H9 (cell line): ENCODE measurements around the gene IL5. TPM values are rescaled to one million over a fixed set of nuclear protein-coding genes. Genes with fewer than 3 reads are reported as not detected.

ENCODE experiments used
- DNase-seq: peaks from one replicate; pipeline ENCODE4 v3.0.0-alpha.2; 2017
- H2AFZ ChIP-seq: one replicate; pipeline ENCODE4 v1.6.1; 2013; ENCODE audit warnings: mild to moderate bottlenecking, low read length, control low read depth, moderate library complexity
- H2AK5ac ChIP-seq: 2 replicates; pipeline ENCODE4 v1.6.1; 2013; ENCODE audit warnings: low read length, control low read depth, mixed read lengths; ENCODE audit not compliant: insufficient read length
- H2BK120ac ChIP-seq: one replicate; pipeline ENCODE4 v1.6.1; 2013; ENCODE audit warnings: low read depth, mild to moderate bottlenecking, low read length, control low read depth, inconsistent platforms; ENCODE audit not compliant: poor library complexity, severe bottlenecking
- H2BK12ac ChIP-seq: 2 replicates; pipeline ENCODE4 v1.6.1; 2013; ENCODE audit warnings: low read length, control low read depth, mixed read lengths, low read depth; ENCODE audit not compliant: insufficient read length
- H2BK15ac ChIP-seq: 2 replicates; pipeline ENCODE4 v1.6.1; 2013; ENCODE audit warnings: low read depth, low read length, control low read depth
- H2BK20ac ChIP-seq: one replicate; pipeline ENCODE4 v1.6.1; 2013; ENCODE audit warnings: low read depth, mild to moderate bottlenecking, low read length, control low read depth, inconsistent platforms; ENCODE audit not compliant: poor library complexity, severe bottlenecking
- H2BK5ac ChIP-seq: 2 replicates; pipeline ENCODE4 v1.6.1; 2013; ENCODE audit warnings: low read length, control low read depth, mixed read lengths; ENCODE audit not compliant: insufficient read length
- H3K14ac ChIP-seq: 2 replicates; pipeline ENCODE4 v1.6.1; 2013; ENCODE audit warnings: low read length, control low read depth; ENCODE audit not compliant: insufficient read depth
- H3K18ac ChIP-seq: 2 replicates; pipeline ENCODE4 v1.6.1; 2013; ENCODE audit warnings: low read depth, mild to moderate bottlenecking, mixed read lengths, low read length, control low read depth; ENCODE audit not compliant: insufficient read length
- H3K23ac ChIP-seq: 2 replicates; pipeline ENCODE4 v1.6.1; 2013; ENCODE audit warnings: low read length, control low read depth, mixed read lengths, low read depth; ENCODE audit not compliant: insufficient read length
- H3K23me2 ChIP-seq: 2 replicates; pipeline ENCODE4 v1.6.1; 2013; ENCODE audit warnings: low read depth, mild to moderate bottlenecking, mixed read lengths, low read length, control low read depth; ENCODE audit not compliant: insufficient read length, poor library complexity, severe bottlenecking
- H3K27ac ChIP-seq: 2 replicates; pipeline ENCODE4 v1.5.1; 2013; ENCODE audit warnings: low read length, control low read depth, mixed read lengths, low read depth; ENCODE audit not compliant: insufficient read length
- H3K27me3 ChIP-seq: 2 replicates; pipeline ENCODE4 v1.6.1; 2013; ENCODE audit warnings: low read length, control low read depth, inconsistent platforms; ENCODE audit not compliant: insufficient read depth
- H3K4ac ChIP-seq: 2 replicates; pipeline ENCODE4 v1.6.1; 2013; ENCODE audit warnings: low read depth, mild to moderate bottlenecking, control low read depth, inconsistent platforms, low read length, moderate library complexity
- H3K4me1 ChIP-seq: 2 replicates; pipeline ENCODE4 v1.6.1; 2013; ENCODE audit warnings: low read length, control low read depth, inconsistent platforms; ENCODE audit not compliant: insufficient read depth
- H3K4me2 ChIP-seq: 2 replicates; pipeline ENCODE4 v1.6.1; 2013; ENCODE audit warnings: low read length, control low read depth, mixed read lengths; ENCODE audit not compliant: insufficient read length, insufficient read depth
- H3K56ac ChIP-seq: 2 replicates; pipeline ENCODE4 v1.6.1; 2013; ENCODE audit warnings: low read depth, mild to moderate bottlenecking, mixed read lengths, low read length, control low read depth; ENCODE audit not compliant: insufficient read length
- H3K79me1 ChIP-seq: 2 replicates; pipeline ENCODE4 v1.6.1; 2013; ENCODE audit warnings: low read depth, mild to moderate bottlenecking, moderate library complexity, low read length, control low read depth, inconsistent platforms; ENCODE audit not compliant: insufficient read depth, poor library complexity, severe bottlenecking
- H3K79me2 ChIP-seq: 2 replicates; pipeline ENCODE4 v1.6.1; 2013; ENCODE audit warnings: low read length, control low read depth, inconsistent platforms; ENCODE audit not compliant: insufficient read depth
- H3K9ac ChIP-seq: 2 replicates; pipeline ENCODE4 v1.6.1; 2013; ENCODE audit warnings: low read length, control low read depth, mixed read lengths; ENCODE audit not compliant: insufficient read length; ENCODE audit errors: extremely low read depth
- H3K9me3 ChIP-seq: one replicate; pipeline ENCODE4 v1.6.1; 2013; ENCODE audit warnings: low read depth, low read length, inconsistent platforms; ENCODE audit not compliant: control insufficient read depth
- H3T11ph ChIP-seq: one replicate; pipeline ENCODE4 v1.6.1; 2013; ENCODE audit warnings: mild to moderate bottlenecking, low read length, control low read depth, inconsistent platforms
- H4K20me1 ChIP-seq: one replicate; pipeline ENCODE4 v1.6.1; 2013; ENCODE audit not compliant: control insufficient read depth, insufficient read length, insufficient read depth
- H4K5ac ChIP-seq: 2 replicates; pipeline ENCODE4 v1.6.1; 2013; ENCODE audit warnings: low read depth, mild to moderate bottlenecking, mixed read lengths, low read length, control low read depth; ENCODE audit not compliant: insufficient read length
- H4K8ac ChIP-seq: replicated peaks from 2 replicates; pipeline ENCODE4 v1.6.1; 2013; ENCODE audit warnings: low read length, control low read depth, mixed read lengths, low read depth; ENCODE audit not compliant: insufficient read length
- H4K91ac ChIP-seq: 2 replicates; pipeline ENCODE4 v1.6.1; 2013; ENCODE audit warnings: low read depth, mild to moderate bottlenecking, moderate library complexity, mixed read lengths, low read length, control low read depth; ENCODE audit not compliant: insufficient read length
- H3K27ac Mint-ChIP-seq, 3 experiments: 2 replicates in 2 of 3; 3 replicates in 1 of 3; pipeline ENCODE4 v1.8.0; 2020 to 2021; ENCODE audit warnings: mixed read lengths in 3 of 3, mild to moderate bottlenecking in 1 of 3, moderate library complexity in 1 of 3
- H3K27me3 Mint-ChIP-seq: 2 replicates; pipeline ENCODE4 v1.8.0; 2021; ENCODE audit warnings: low read depth, mild to moderate bottlenecking, moderate library complexity, mixed read lengths
- H3K36me3 Mint-ChIP-seq, 3 experiments: 2 replicates in 2 of 3; 3 replicates in 1 of 3; pipeline ENCODE4 v1.8.0; 2020 to 2021; ENCODE audit warnings: low read depth in 3 of 3, mixed read lengths in 3 of 3; ENCODE audit not compliant: insufficient read depth in 1 of 3
- H3K4me1 Mint-ChIP-seq, 2 experiments: 2 replicates each; pipeline ENCODE4 v1.8.0; 2020; ENCODE audit warnings: mixed read lengths in 2 of 2
- H3K4me3 Mint-ChIP-seq, 2 experiments: 2 replicates in 1 of 2; 3 replicates in 1 of 2; pipeline ENCODE4 v1.8.0; 2020 to 2021; ENCODE audit warnings: mild to moderate bottlenecking in 2 of 2, mixed read lengths in 2 of 2, moderate library complexity in 1 of 2
- H3K9me3 Mint-ChIP-seq, 2 experiments: 2 replicates in 1 of 2; 3 replicates in 1 of 2; pipeline ENCODE4 v1.8.0; 2020; ENCODE audit warnings: mild to moderate bottlenecking in 2 of 2, mixed read lengths in 2 of 2, moderate library complexity in 1 of 2
- WGBS: extraction: QIAGEN DNeasy Blood & Tissue Kit; methylation state at CpG from one replicate; pipeline ENCODE4 v1.1.7; 2013; ENCODE audit warnings: missing lambda C conversion rate, low lambda C conversion rate, mixed read lengths; ENCODE audit not compliant: insufficient read length; ENCODE audit errors: extremely low coverage; 5-methylcytosine and 5-hydroxymethylcytosine counted together
- total RNA-seq: library from RNA; stranded (reverse); gene quantifications from 2 replicates; pipeline ENCODE4 v1.2.1, GENCODE V29; 2021
- TF ChIP-seq, protein P1 (sequence below): fragments of 200-600 bp; sonication (generic); conservative IDR thresholded peaks from 3 replicates; pipeline ENCODE4 v1.8.0; 2021; ENCODE audit warnings: antibody characterized with exemption, mild to moderate bottlenecking

IL5 gene
- total RNA-seq, 1 experiment from 2014 or later: not detected

- no CpG with 5 or more reads among the region's 2 CpGs for WGBS
- H2BK120ac ChIP-seq: no peak overlapping the region
- no peak overlapping the region for H3K27ac ChIP-seq
- H3K14ac ChIP-seq: no peak overlapping the region
- H4K5ac ChIP-seq: no peak overlapping the region
- no peak overlapping the region for H3K56ac ChIP-seq
- no peaks in the 10 kb centered on the region for H3K27me3 ChIP-seq
- H3K18ac ChIP-seq: no peak overlapping the region
- no peaks in the 10 kb centered on the region for H3K79me2 ChIP-seq
- H2BK5ac ChIP-seq: no peak overlapping the region
- H2AFZ ChIP-seq: no peak overlapping the region
- no peaks in the 10 kb centered on the region for H3K23me2 ChIP-seq
- TF ChIP-seq, protein P1, sequence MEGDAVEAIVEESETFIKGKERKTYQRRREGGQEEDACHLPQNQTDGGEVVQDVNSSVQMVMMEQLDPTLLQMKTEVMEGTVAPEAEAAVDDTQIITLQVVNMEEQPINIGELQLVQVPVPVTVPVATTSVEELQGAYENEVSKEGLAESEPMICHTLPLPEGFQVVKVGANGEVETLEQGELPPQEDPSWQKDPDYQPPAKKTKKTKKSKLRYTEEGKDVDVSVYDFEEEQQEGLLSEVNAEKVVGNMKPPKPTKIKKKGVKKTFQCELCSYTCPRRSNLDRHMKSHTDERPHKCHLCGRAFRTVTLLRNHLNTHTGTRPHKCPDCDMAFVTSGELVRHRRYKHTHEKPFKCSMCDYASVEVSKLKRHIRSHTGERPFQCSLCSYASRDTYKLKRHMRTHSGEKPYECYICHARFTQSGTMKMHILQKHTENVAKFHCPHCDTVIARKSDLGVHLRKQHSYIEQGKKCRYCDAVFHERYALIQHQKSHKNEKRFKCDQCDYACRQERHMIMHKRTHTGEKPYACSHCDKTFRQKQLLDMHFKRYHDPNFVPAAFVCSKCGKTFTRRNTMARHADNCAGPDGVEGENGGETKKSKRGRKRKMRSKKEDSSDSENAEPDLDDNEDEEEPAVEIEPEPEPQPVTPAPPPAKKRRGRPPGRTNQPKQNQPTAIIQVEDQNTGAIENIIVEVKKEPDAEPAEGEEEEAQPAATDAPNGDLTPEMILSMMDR: no peak
- no peak overlapping the region for H3K9ac ChIP-seq
- H3K4ac ChIP-seq: no peak overlapping the region
- Mint-ChIP-seq H3K27me3 (peaks cover 6% of the 10 kb centered on the region), H3K36me3 (no peaks in the 10 kb centered on the region; a peak in 1 of 7 replicates), H3K9me3 (no peaks in the 10 kb centered on the region), H3K27ac (no peak overlapping the region), H3K4me1 (no peaks in the 10 kb centered on the region), H3K4me3 (no peak overlapping the region)
- H3K4me1 ChIP-seq: no peaks in the 10 kb centered on the region
- no peak overlapping the region for H2BK12ac ChIP-seq
- H3K79me1 ChIP-seq: no peaks in the 10 kb centered on the region
- H2BK15ac ChIP-seq: no peak overlapping the region
- no peaks in the 10 kb centered on the region for H4K20me1 ChIP-seq
- H3K9me3 ChIP-seq: no peaks in the 10 kb centered on the region
- H3K4me2 ChIP-seq: no peak overlapping the region
- no peak overlapping the region for H3T11ph ChIP-seq
- H2BK20ac ChIP-seq: no peak overlapping the region
- no peak for DNase-seq
- no peak overlapping the region for H4K91ac ChIP-seq
- H3K23ac ChIP-seq: no peak overlapping the region
- H2AK5ac ChIP-seq: no peak overlapping the region
- H4K8ac ChIP-seq: no peak overlapping the region
These were observed 3.9 kb upstream of the IL5 start for GRCh38 chr5:132547269-132547668.
